Measurements from ENCODE around the gene AMACR.

DNA sequence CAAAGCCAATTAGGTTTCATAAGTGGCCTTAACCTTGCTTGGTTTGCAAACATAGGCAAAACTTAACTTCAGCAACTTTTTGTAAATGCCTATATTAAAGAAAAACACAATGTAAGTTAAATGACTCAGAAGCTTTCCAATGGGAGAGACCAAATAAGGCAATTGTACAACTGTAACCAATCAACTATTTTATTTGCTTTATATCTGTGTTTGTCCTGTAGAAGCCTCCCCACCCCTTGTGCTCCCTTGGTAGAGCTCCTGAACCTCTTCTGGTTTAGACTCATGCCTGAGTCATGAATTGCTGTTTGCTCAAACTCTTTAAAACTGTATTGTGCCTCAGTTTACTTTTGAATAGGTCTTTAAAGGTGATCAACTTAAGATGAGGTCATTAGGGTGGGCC is 38.1 kb upstream of the AMACR start:
- TF ChIP-seq SUZ12 (IDR thresholded peaks at IDR 0.05; ENCODE audit: extremely low read depth, insufficient read depth, insufficient read length) = no peak
- TF ChIP-seq YY1 (IDR thresholded peaks at IDR 0.05; ENCODE audit: insufficient read depth, insufficient read length) = no peak
- TF ChIP-seq ZNF274 (IDR thresholded peaks at IDR 0.05; ENCODE audit: low read depth, low read length) = no peak
